ENCODE measurements around the gene NABP1.

Gene NABP1

GRCh38 chr2:191686729-191687128, 8.8 kb downstream of the NABP1 start:
- H3K9me3 Mint-ChIP-seq, result no peaks in the 10 kb centered on the region
- H3K27me3 Mint-ChIP-seq, result no peaks in the 10 kb centered on the region
- H3K4me3 Mint-ChIP-seq, result no peak overlapping the region
- peaks cover 91% of the 10 kb centered on the region for H3K4me1 Mint-ChIP-seq (ENCODE audit: low read depth)
- H3K36me3 Mint-ChIP-seq (ENCODE audit: low read depth), result peaks cover 82% of the 10 kb centered on the region
- H3K27ac Mint-ChIP-seq, result peak overlapping the region; percentile 49

- Mint-ChIP-seq H3K27me3 (no peaks in the 10 kb centered on the region), H3K4me3 (peak overlapping the region; percentile 37), H3K4me1 (ENCODE audit: low read depth) (peaks cover 81% of the 10 kb centered on the region), H3K36me3 (ENCODE audit: low read depth) (peaks cover 71% of the 10 kb centered on the region), H3K27ac (peak overlapping the region; percentile 69), H3K9me3 (no peaks in the 10 kb centered on the region)
Measured at GRCh38 chr2:191687867-191688266, 9.9 kb downstream of the NABP1 start.

- Mint-ChIP-seq H3K27me3 (no peaks in the 10 kb centered on the region), H3K27ac (peak overlapping the region; percentile 70), H3K4me3 (no peak overlapping the region), H3K9me3 (no peaks in the 10 kb centered on the region), H3K36me3 (ENCODE audit: low read depth) (peaks cover 66% of the 10 kb centered on the region), H3K4me1 (ENCODE audit: low read depth) (peaks cover 80% of the 10 kb centered on the region)
Measured at GRCh38 chr2:191688934-191689695, 11.2 kb downstream of the NABP1 start.

GRCh38 chr2:191690327-191690726, 12.4 kb downstream of the NABP1 start:
- H3K27ac Mint-ChIP-seq, result no peak overlapping the region
- H3K4me1 Mint-ChIP-seq (ENCODE audit: low read depth), result peaks cover 75% of the 10 kb centered on the region
- H3K4me3 Mint-ChIP-seq, result no peak overlapping the region
- H3K27me3 Mint-ChIP-seq, result no peaks in the 10 kb centered on the region
- peaks cover 61% of the 10 kb centered on the region for H3K36me3 Mint-ChIP-seq (ENCODE audit: low read depth)
- H3K9me3 Mint-ChIP-seq, result no peaks in the 10 kb centered on the region

GRCh38 chr2:191691016-191691735, 13.2 kb downstream of the NABP1 start:
- Mint-ChIP-seq H3K36me3 (ENCODE audit: low read depth) (peaks cover 60% of the 10 kb centered on the region), H3K27me3 (no peaks in the 10 kb centered on the region), H3K4me1 (ENCODE audit: low read depth) (peaks cover 67% of the 10 kb centered on the region), H3K9me3 (no peaks in the 10 kb centered on the region), H3K4me3 (no peak overlapping the region), H3K27ac (peak overlapping the region; percentile 26)

GRCh38 chr2:191691898-191692297, 14.0 kb downstream of the NABP1 start:
- H3K27ac Mint-ChIP-seq, result no peak overlapping the region
- H3K9me3 Mint-ChIP-seq, result no peaks in the 10 kb centered on the region
- H3K4me1 Mint-ChIP-seq (ENCODE audit: low read depth), result peaks cover 60% of the 10 kb centered on the region
- H3K4me3 Mint-ChIP-seq, result no peak overlapping the region
- peaks cover 52% of the 10 kb centered on the region for H3K36me3 Mint-ChIP-seq (ENCODE audit: low read depth)
- no peaks in the 10 kb centered on the region for H3K27me3 Mint-ChIP-seq

GRCh38 chr2:191692502-191693115, 14.7 kb downstream of the NABP1 start:
- H3K4me3 Mint-ChIP-seq, result no peak overlapping the region
- peaks cover 45% of the 10 kb centered on the region for H3K36me3 Mint-ChIP-seq (ENCODE audit: low read depth)
- no peak overlapping the region for H3K27ac Mint-ChIP-seq
- peaks cover 53% of the 10 kb centered on the region for H3K4me1 Mint-ChIP-seq (ENCODE audit: low read depth)
- H3K27me3 Mint-ChIP-seq, result no peaks in the 10 kb centered on the region
- H3K9me3 Mint-ChIP-seq, result no peaks in the 10 kb centered on the region

GRCh38 chr2:191693166-191693565, 15.2 kb downstream of the NABP1 start:
- no peaks in the 10 kb centered on the region for H3K9me3 Mint-ChIP-seq
- peaks cover 48% of the 10 kb centered on the region for H3K4me1 Mint-ChIP-seq (ENCODE audit: low read depth)
- H3K27ac Mint-ChIP-seq, result no peak overlapping the region
- no peak overlapping the region for H3K4me3 Mint-ChIP-seq
- H3K36me3 Mint-ChIP-seq (ENCODE audit: low read depth), result peaks cover 45% of the 10 kb centered on the region
- no peaks in the 10 kb centered on the region for H3K27me3 Mint-ChIP-seq

GRCh38 chr2:191693778-191694177, 15.8 kb downstream of the NABP1 start:
- peak overlapping the region; percentile 70 for H3K27ac Mint-ChIP-seq
- H3K9me3 Mint-ChIP-seq, result no peaks in the 10 kb centered on the region
- H3K4me3 Mint-ChIP-seq, result no peak overlapping the region
- H3K27me3 Mint-ChIP-seq, result no peaks in the 10 kb centered on the region
- peaks cover 42% of the 10 kb centered on the region for H3K36me3 Mint-ChIP-seq (ENCODE audit: low read depth)
- peaks cover 41% of the 10 kb centered on the region for H3K4me1 Mint-ChIP-seq (ENCODE audit: low read depth)

GRCh38 chr2:191696001-191696400, 18.1 kb downstream of the NABP1 start:
- H3K36me3 Mint-ChIP-seq (ENCODE audit: low read depth), result peaks cover 32% of the 10 kb centered on the region
- no peaks in the 10 kb centered on the region for H3K27me3 Mint-ChIP-seq
- H3K4me3 Mint-ChIP-seq, result no peak overlapping the region
- peaks cover 20% of the 10 kb centered on the region for H3K4me1 Mint-ChIP-seq (ENCODE audit: low read depth)
- H3K9me3 Mint-ChIP-seq, result no peaks in the 10 kb centered on the region
- H3K27ac Mint-ChIP-seq, result no peak overlapping the region

- Mint-ChIP-seq H3K4me3 (no peak overlapping the region), H3K9me3 (no peaks in the 10 kb centered on the region), H3K27me3 (no peaks in the 10 kb centered on the region), H3K36me3 (ENCODE audit: low read depth) (peaks cover 32% of the 10 kb centered on the region), H3K27ac (no peak overlapping the region), H3K4me1 (ENCODE audit: low read depth) (peaks cover 15% of the 10 kb centered on the region)
Measured at GRCh38 chr2:191696966-191697365, 19.0 kb downstream of the NABP1 start.

- H3K27me3 Mint-ChIP-seq, result no peaks in the 10 kb centered on the region
- no peak overlapping the region for H3K27ac Mint-ChIP-seq
- peaks cover 32% of the 10 kb centered on the region for H3K36me3 Mint-ChIP-seq (ENCODE audit: low read depth)
- H3K9me3 Mint-ChIP-seq, result no peaks in the 10 kb centered on the region
- no peak overlapping the region for H3K4me3 Mint-ChIP-seq
- peaks cover 13% of the 10 kb centered on the region for H3K4me1 Mint-ChIP-seq (ENCODE audit: low read depth)
Measured at GRCh38 chr2:191697870-191698269, 19.9 kb downstream of the NABP1 start.

GRCh38 chr2:191699341-191699945, 21.5 kb downstream of the NABP1 start:
- Mint-ChIP-seq H3K9me3 (no peaks in the 10 kb centered on the region), H3K27ac (no peak overlapping the region), H3K27me3 (no peaks in the 10 kb centered on the region), H3K4me3 (no peak overlapping the region), H3K4me1 (ENCODE audit: low read depth) (no peaks in the 10 kb centered on the region), H3K36me3 (ENCODE audit: low read depth) (peaks cover 20% of the 10 kb centered on the region)

GRCh38 chr2:191701029-191701428, 23.1 kb downstream of the NABP1 start:
- Mint-ChIP-seq H3K27ac (no peak overlapping the region), H3K9me3 (no peaks in the 10 kb centered on the region), H3K4me3 (no peak overlapping the region), H3K27me3 (no peaks in the 10 kb centered on the region), H3K4me1 (ENCODE audit: low read depth) (no peaks in the 10 kb centered on the region), H3K36me3 (ENCODE audit: low read depth) (peaks cover 10% of the 10 kb centered on the region)

GRCh38 chr2:191701696-191702095, 23.8 kb downstream of the NABP1 start:
- H3K27ac Mint-ChIP-seq, result no peak overlapping the region

More at GRCh38 chr2:191701696-191702095, 23.8 kb downstream of the NABP1 start:
- Mint-ChIP-seq H3K9me3 (no peaks in the 10 kb centered on the region), H3K4me3 (no peak overlapping the region), H3K36me3 (ENCODE audit: low read depth) (peaks cover 10% of the 10 kb centered on the region), H3K27me3 (no peaks in the 10 kb centered on the region), H3K4me1 (ENCODE audit: low read depth) (no peaks in the 10 kb centered on the region)
